Upper lobe of left lung (tissue), 6 donors: ENCODE results near the gene FH. TPM values are rescaled to one million over a fixed set of nuclear protein-coding genes. Genes with fewer than 3 reads are reported as not detected.

Experiments used
- ATAC-seq, 2 donors: fragments of 200-7000 bp; cut with Tn5 transposase; one replicate each; pipeline ENCODE4 v1.9.1; 2022; ENCODE audit warnings: mild to moderate bottlenecking in 2 of 2, moderate library complexity in 2 of 2; ENCODE audit not compliant: low FRiP score in 2 of 2
- DNase-seq, 2 donors: peaks; one replicate each; pipeline ENCODE4 v3.0.0-alpha.2; 2019 to 2020
- H3K27ac ChIP-seq, 4 donors: fragments of 200-600 bp; sonication (generic); one replicate each; pipeline ENCODE4 v1.5.1; 2016 to 2019
- H3K27me3 ChIP-seq, 4 donors: fragments of 200-600 bp; sonication (generic); one replicate each; pipeline ENCODE4 v1.5.1; 2017 to 2019
- H3K36me3 ChIP-seq, 4 donors: fragments of 200-600 bp; sonication (generic); one replicate each; pipeline ENCODE4 v1.5.1; 2016 to 2019
- H3K4me1 ChIP-seq, 4 donors: fragments of 200-600 bp; sonication (generic); one replicate each; pipeline ENCODE4 v1.5.1; 2018 to 2019
- H3K4me3 ChIP-seq, 4 donors: fragments of 200-600 bp; sonication (generic); one replicate each; pipeline ENCODE4 v1.5.1; 2017 to 2019; ENCODE audit warnings: mild to moderate bottlenecking in 2 of 4, moderate library complexity in 1 of 4
- H3K9me3 ChIP-seq, 4 donors: fragments of 200-600 bp; sonication (generic); one replicate each; pipeline ENCODE4 v1.5.1; 2018 to 2019
- CTCF ChIP-seq, 6 experiments: fragments of 450-650 bp in 4 of 6; fragments of 200-600 bp in 2 of 6; sonication (generic) in 2 of 6; IDR thresholded peaks; one replicate each; pipeline ENCODE4 v1.5.1; 2016 to 2019; ENCODE audit warnings: antibody characterized with exemption in 6 of 6
- EP300 ChIP-seq, 4 donors: sonication (generic); formaldehyde crosslinking; IDR thresholded peaks; one replicate each; pipeline ENCODE4 v1.5.1; 2017; ENCODE audit warnings: antibody characterized with exemption in 4 of 4, control low read depth in 2 of 4
- POLR2A ChIP-seq, 4 donors: fragments of 450-650 bp; IDR thresholded peaks; one replicate each; pipeline ENCODE4 v1.5.1; 2016 to 2017; ENCODE audit warnings: antibody characterized with exemption in 4 of 4, mild to moderate bottlenecking in 2 of 4
- POLR2AphosphoS5 ChIP-seq, 2 donors: sonication (generic); formaldehyde crosslinking; IDR thresholded peaks; one replicate each; pipeline ENCODE4 v1.5.1; 2017; ENCODE audit warnings: antibody characterized with exemption in 2 of 2
- WGBS, 2 donors: methylation state at CpG; one replicate each; pipeline ENCODE4 v1.1.5; 2017 to 2018; 5-methylcytosine and 5-hydroxymethylcytosine counted together
- total RNA-seq, 6 donors: library from RNA; depleted of rRNA in 4 of 6; stranded (reverse); fragments of >200 nt in 4 of 6; gene quantifications; one replicate each; pipeline versions ENCODE4 v1.1.0 to v1.2.1, GENCODE V29; 2016 to 2021
- donor health status: DM: no; HTN: no; CAD: no; lungs with moderate emphysema.
- donor health status: DM: no; HTN: yes; CAD: no; lungs with severe emphysema.

FH gene
- total RNA-seq, 6 donors from 2014 or later, result 13.0 to 46.7 (median 37.6) TPM

GRCh38 chr1:241473026-241473425 is 46.5 kb downstream of the FH start:
- no peak overlapping the region for H3K4me3 ChIP-seq
- DNase-seq (no peak), ATAC-seq (no peak)
- H3K36me3 ChIP-seq, result no peaks in the 10 kb centered on the region
- TF ChIP-seq POLR2A (IDR thresholded peaks at IDR 0.05), result no peak
- TF ChIP-seq EP300 (IDR thresholded peaks at IDR 0.05), result no peak
- no peak for TF ChIP-seq CTCF (IDR thresholded peaks at IDR 0.05)
- no peak for TF ChIP-seq POLR2AphosphoS5 (IDR thresholded peaks at IDR 0.05)
- H3K9me3 ChIP-seq, result no peaks in the 10 kb centered on the region
- H3K27me3 ChIP-seq, result no peaks in the 10 kb centered on the region
- WGBS, 2 donors, result 54 to 63% methylated on average over 1 of the region's 1 CpG
- H3K4me1 ChIP-seq, result no peaks in the 10 kb centered on the region
- H3K27ac ChIP-seq, result no peak overlapping the region

- DNase-seq, result no peak
- TF ChIP-seq EP300 (IDR thresholded peaks at IDR 0.05), result no peak
- TF ChIP-seq POLR2A (IDR thresholded peaks at IDR 0.05), result no peak
- no peak for TF ChIP-seq POLR2AphosphoS5 (IDR thresholded peaks at IDR 0.05)
- TF ChIP-seq CTCF (IDR thresholded peaks at IDR 0.05), result no peak
- Histone ChIP-seq H3K27me3 (no peaks in the 10 kb centered on the region), H3K9me3 (no peaks in the 10 kb centered on the region), H3K36me3 (no peaks in the 10 kb centered on the region), H3K4me3 (no peak overlapping the region), H3K27ac (no peak overlapping the region), H3K4me1 (no peaks in the 10 kb centered on the region)
- ATAC-seq, result no peak
- 84 to 89% methylated on average over 5 of the region's 5 CpGs for whole genome bisulfite sequencing, 2 donors
Measured at GRCh38 chr1:241470908-241471590, 48.5 kb downstream of the FH start.

- DNase-seq (no peak), ATAC-seq (no peak)
- Histone ChIP-seq H3K27ac (no peak overlapping the region), H3K36me3 (no peaks in the 10 kb centered on the region), H3K4me3 (no peak overlapping the region), H3K27me3 (no peaks in the 10 kb centered on the region), H3K4me1 (no peaks in the 10 kb centered on the region), H3K9me3 (no peaks in the 10 kb centered on the region)
- 73 to 85% methylated on average over 3 of the region's 3 CpGs for WGBS, 2 donors
- no peak for TF ChIP-seq POLR2A (IDR thresholded peaks at IDR 0.05)
Measured at GRCh38 chr1:241470361-241470760, 49.2 kb downstream of the FH start.

DNA sequence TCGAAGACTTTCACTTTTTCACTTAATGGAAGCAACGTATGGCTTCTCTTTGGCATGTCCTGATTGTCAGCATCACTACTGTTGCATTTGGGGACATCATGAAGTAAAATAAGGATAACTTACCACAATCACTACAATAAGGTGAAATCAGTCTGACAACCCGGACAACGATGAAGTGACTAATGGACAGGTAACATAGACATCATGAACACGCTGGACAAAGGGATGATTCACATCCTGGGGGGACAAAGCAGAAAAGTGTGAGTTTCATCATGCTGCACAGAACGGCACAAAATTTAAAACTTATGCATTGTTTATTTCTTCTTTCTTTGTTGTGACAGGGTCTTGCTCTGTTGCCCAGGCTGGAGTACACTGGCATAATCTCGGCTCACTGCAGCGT is 53.9 kb downstream of the FH start:
- Histone ChIP-seq H3K27me3 (no peaks in the 10 kb centered on the region), H3K27ac (no peak overlapping the region), H3K4me3 (no peak overlapping the region), H3K36me3 (no peaks in the 10 kb centered on the region), H3K9me3 (no peaks in the 10 kb centered on the region), H3K4me1 (no peaks in the 10 kb centered on the region)
- DNase-seq, result no peak
- 90 to 96% methylated on average over 8 of the region's 8 CpGs for WGBS, 2 donors
- no peak for ATAC-seq
- TF ChIP-seq POLR2A (IDR thresholded peaks at IDR 0.05) (no peak), EP300 (IDR thresholded peaks at IDR 0.05) (no peak), CTCF (IDR thresholded peaks at IDR 0.05) (no peak), POLR2AphosphoS5 (IDR thresholded peaks at IDR 0.05) (no peak)

DNA sequence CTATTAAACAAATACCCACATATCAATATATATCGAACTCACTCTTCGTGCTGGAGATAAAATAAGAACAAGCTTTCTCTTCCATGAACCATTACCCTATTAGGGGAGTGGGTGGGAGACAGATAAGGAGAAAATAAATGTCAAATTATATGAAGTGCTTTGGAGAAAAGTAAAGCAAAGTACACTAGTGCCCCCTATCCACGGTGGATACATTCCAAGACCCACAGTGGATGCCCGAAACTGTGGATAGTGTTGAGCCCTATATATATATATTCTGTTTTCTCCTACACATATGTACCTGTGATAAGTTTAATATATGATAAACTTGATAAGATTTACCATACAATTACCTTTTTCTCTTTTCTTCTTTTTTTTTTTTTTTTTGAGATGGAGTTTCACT is 54.6 kb downstream of the FH start:
- Histone ChIP-seq H3K9me3 (no peaks in the 10 kb centered on the region), H3K36me3 (no peaks in the 10 kb centered on the region), H3K4me3 (no peak overlapping the region), H3K4me1 (no peaks in the 10 kb centered on the region), H3K27ac (no peak overlapping the region), H3K27me3 (no peaks in the 10 kb centered on the region)
- ATAC-seq (no peak), DNase-seq (no peak)
- WGBS, 2 donors, result 74 to 86% methylated on average over 4 of the region's 4 CpGs
- TF ChIP-seq CTCF (IDR thresholded peaks at IDR 0.05) (no peak), POLR2AphosphoS5 (IDR thresholded peaks at IDR 0.05) (no peak)
